Measurements from ENCODE around the gene ANP32A.
"Not testable (repeated sequence)": the region's sequence is repeated elsewhere in the genome, so short reads cannot be mapped to it uniquely, and the experiment has no call there.

Gene ANP32A

DNA sequence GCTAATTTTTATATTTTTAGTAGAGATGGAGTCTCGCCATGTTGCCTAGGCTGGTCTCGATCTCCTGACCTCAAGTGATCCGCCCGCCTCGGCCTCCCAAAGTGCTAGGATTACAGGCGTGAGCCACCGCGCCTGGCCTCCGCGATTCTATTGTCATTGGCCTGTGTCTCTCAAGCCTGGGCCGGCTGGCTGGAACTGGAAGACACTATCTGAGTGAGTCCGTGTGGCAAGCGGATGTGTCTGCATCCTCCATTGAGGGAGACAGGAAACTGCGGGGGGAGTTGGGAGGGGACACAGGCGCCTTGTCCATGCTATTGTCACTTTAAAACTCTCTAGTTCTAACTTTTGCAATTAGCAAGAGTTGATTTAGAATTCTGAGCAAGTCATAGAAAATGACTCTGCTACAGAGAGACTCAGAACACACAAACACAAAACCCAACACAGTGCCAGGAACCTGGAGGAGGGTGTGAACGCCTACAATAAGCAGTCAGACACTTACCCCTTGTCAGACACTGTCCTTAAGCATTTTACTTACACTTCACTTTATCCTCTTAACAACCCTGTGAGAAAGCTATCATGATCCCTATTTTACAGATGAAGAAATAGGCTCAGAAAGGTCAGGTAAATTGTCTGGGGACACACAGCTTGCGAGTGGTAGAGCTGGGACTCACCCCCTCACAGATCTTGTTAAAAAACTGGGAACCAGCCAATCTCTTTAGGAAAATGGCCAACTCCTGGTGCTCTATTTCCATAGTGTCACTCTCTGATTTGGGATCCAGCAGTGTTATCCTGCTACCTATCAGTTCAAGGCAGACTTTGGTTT, 38.7 kb downstream of the ANP32A start:
- no peak for DNase-seq

DNA sequence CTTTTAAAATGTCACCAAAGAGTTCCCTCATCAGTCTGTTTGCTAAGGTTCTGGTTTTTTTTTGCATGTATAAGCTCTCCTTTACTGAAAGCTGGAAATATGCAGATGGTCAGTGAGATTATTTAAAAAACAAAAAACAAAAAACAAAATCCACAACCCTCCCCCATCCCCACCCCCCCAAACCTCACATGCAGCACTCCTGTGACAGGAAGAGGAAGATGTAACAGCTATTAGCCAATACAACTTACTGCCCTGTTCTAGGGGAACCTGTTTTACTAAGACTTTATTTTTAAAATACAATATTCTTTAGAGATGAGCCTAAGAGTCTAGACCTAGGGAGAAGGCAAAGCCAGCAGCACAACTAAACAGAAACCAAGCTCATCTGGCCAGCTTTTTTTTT, 39.5 kb downstream of the ANP32A start:
- DNase-seq, result no peak

DNA sequence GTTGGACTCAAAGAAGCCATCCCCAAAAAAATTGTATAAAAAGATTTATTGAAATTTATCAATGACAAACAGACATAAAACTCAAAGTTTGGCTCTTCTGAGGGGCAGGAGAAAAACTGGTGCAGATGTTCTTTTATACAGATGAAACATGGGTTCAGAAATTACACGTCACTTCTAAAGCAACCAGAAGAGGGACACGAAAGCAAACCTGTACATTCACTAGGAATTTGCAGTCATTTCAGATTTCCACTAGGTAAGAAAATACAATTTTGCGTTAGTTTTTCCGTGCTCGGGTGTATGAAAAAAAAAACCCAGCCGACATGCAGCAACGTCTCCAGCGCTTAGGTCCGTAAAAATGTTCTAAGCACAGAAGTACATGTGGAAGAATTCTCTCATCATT, 41.8 kb downstream of the ANP32A start:
- DNase-seq, result no peak

DNA sequence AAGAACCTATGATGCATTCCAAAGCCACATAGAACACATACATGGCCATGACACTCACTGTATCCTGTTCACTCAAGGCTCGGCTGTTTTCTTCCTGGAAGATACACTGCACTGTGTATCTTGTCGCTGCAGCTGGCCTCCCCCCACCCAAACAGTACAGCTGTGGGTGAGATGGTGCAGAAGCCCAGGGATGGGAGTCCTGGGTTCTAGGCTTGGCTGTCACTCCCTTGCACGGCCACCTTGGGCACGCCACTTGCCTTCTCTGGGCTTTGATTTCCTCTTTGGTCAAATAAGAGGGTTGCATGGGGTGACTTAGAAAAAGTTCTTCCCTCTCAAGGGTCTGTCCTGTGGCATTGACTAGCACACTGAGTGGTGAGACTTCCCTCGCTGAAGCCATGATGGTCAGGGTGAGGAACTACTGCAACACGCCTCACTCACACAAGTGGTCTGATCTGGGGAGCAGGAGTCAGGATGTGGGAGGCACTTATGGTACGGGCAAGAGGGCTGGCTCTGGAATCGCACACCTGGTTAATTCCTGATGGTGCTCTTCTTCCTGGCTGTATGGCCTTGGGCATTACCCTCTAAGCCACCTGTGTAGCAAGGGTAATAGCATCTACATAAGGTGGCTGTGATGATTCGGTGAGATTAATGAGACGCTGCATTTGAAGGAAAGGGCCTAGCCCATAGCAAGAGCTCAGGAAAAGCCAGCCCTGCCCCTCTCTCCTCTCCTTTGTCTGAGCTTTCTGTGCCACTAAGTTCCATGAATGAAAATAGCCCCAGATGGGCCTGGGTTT, 44.0 kb downstream of the ANP32A start:
- no peak for DNase-seq

DNA sequence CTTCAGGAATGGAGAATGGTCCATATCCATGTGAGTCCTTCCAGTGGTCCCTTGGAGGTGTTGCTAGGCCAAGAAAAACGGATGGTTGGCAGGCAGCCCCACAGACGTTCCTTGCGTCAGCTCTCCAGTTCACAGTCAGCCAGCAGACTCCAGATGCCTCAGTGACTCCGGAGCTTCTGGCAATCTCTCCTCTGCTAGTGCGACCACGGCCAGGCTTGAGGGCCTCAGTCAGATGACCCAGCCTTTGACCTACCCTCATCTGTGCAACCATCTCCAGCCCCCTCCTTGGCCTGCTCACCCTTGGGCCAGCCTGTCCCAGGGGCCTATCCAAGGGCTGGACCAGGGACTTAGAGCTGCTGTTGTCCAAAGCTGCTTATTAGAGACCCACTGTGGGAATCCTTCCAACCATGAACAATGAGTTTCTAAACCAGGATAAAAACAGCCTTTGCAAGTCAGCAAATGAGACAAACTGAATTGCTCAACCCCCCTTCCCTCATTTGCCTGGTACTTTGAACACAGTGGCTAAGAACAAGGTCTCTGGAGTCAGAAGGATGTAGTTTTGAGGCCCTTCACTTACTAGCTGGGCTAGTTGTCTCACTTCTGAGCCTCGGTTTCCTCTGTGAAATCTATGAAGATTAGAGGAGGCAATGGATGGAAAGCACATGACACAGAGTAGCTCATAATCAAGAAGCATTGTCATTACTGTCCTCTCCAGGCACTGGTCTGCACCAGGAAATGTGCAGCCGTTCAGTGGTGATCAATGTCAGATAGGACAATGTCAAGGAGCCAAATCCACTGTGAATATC, 44.8 kb downstream of the ANP32A start:
- DNase-seq, result no peak

DNA sequence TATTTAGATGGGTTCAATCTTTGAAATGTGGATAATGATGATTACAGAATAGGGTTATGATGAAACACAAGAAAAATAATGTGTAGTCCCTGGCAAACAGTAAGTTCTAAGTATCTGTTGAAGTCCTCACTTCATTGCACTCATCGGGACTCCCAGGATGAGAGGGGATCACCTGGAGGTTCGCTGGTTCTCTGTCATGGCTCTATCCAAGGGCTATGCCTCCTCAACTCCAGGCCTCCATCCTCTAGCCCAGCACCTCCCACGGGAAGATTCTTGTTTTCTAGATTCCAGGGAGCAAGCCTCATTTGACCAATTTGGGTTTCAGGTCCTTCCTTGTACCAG, 45.5 kb downstream of the ANP32A start:
- no peak for DNase-seq

DNA sequence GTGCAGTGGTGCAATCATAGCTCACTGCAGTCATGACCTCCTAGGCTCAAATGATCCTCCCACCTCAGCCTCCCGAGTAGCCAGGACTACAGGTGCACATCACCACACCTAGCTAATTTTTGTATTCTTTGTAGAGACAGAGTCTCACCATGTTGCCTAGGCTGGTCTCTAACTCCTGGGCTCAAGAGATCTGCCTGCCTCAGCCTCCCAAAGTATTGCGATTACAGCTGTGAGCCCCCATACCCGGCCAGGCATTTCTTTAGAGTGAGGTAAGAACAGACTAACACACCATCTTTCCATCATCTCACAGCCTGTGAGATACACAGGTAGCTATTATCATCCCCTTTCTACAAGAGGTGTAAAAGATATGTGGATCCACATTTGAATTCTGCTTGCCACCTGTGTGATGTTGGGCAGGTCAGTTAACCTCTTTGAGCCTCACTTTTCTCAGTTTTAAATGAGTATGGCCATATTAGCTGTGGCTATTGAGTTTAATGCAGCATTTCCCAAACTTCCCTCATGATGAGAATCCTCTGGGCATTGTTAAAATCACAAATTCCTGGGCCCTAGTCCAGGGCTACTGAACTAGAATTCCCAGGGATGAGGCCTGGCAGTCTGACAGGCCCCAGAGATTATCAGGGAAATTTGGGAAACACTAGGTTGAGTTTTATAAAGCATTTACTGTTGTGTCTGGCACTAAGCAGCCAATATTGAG, 46.0 kb downstream of the ANP32A start:
- no peak for DNase-seq

DNA sequence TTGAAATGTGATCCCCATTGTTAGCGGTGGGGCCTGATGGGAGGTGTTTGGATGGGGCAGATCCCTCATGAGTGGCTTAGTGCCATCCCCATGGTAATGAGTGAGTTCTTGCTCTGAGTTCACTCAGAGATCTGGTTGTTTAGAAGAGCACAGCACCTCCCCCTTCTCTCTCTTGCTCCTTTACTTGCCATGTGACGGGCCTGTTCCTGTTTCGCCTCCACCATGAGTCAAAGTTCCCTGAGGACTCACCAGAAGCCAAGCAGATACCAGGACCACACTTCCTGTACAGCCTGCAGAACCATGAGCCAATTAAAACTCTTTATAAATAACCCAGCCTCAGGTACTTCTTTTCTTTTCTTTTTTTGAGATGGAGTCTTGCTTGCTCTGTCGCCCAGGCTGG, 46.6 kb downstream of the ANP32A start:
- no peak for DNase-seq

DNA sequence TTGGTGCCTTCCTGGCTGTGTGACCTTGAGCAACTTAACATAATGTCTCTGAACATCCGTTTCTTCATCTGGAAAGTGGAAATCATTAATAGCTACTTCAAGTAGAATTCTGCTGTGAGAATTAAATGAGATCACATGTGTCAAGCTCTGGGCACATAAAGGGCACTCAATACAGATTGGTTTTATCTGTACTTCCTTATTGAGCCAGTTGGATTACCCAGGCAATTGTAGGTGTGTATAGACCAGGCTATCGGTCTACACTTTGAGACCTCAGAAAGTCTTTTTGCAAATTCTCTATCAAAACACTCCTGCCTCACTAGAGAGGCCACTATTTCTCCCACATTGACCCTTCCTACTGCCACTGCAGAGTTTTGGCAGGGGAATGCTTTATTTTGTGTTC, 47.7 kb downstream of the ANP32A start:
- no peak for DNase-seq

DNA sequence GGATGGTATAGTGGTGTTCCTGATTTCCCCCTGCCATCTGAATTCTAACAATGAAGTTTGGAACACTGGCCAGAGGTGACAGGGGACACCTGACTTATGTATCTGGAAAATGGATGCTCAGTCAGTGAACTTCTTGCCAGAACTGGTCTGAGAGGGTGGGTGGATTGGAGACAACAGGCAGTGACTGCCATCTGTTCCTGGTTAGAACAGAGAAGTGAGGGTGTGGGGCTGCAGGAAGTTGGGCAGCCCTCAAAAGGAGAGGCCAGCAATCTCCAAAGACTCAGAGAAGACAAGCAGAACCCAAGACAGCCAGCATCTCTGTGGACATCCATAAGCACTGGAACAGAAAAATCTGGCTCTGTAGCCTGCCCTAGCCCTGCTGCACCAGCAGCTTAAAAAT, 50.5 kb downstream of the ANP32A start:
- no peak for DNase-seq

DNA sequence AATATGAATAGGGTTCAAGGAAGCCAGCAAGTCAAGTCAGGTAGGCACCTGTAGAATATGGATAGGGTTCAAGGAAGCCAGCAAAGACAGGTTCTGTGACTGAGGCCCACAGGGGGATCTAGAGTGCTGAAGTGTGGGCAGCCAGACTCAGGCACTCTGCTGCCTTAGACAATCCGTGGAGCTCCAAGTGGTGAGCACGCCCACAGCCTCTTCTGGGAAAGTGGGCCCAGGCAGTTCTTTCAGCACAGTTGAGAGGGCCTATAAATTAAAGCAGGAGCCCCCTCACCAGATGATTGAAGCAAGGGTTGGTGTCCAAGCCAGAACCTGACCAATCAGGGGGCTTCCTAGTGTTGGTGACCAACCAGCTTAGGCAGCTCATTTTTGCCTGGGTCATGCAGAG, 51.0 kb downstream of the ANP32A start:
- DNase-seq, result no peak

DNA sequence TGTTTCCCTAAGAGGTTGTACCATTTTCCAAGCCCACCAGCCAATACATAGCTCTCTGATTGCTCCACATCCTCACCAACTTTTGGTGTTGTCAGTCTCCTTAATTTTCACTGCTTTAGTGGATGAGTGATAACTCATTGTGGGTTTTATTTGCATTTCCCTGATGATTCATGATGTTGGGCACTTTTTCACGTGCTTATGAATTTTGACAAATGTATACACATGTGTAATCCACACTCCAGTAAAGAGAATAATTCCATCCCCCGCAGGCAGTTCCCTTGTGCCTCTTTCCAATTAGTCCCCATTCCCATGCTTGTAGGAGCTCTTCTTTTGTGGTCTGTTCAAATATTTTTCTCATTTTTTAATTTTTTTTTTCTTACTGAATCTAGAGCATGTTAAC, 52.4 kb downstream of the ANP32A start:
- DNase-seq, result no peak

DNA sequence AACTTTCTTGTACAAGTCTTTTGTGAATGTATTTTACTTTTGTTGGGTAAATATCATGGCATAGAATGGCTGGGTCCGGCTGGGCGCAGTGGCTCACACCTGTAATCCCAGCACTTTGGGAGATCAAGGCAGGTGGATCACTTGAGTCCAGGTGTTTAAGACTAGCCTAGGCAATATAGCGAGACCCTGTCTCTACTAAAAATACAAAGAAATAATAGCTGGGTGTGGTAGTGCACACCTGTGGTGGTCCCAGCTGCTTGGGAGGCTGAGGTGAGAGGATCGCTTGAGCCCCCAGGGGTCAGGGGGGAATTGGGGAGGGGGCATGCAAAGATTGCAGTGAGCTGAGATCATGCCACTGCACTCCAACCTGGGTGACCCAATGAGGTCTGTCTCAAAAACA, 52.9 kb downstream of the ANP32A start:
- no peak for DNase-seq

DNA sequence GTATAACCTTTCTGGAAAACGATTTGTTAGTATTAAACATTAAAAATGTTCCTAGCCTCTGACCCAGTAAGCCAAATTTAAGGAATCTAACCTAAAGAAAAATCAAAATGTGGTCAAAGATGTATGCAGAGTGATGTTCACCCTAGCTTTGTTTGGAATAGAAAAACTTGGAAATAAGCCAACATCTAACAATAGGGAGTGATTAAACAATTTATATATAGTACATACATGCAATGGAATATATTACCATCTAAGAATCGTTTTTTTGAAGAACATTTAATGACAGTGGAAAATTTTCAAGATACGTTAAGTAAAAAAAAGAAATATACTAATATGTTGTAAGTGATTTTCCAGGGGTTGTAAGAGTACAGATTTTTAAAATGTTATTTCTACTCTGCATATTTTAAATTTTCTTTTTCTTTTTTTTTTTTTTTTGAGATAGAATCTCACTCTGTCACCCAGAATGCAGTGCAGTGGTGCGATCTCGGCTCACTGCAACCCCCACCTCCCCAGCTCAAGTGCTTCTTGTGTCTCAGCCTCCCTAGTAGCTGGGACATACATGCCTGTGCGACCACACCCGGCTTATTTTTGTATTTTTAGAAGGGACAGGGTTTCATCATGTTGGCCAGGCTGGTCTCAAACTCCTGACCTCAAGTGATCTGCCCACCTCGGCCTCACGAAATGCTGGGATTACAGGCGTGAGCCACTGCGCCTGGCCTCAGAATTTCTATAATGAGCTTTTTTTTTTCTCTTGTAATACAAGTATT, 54.9 kb downstream of the ANP32A start:
- DNase-seq, result no peak

DNA sequence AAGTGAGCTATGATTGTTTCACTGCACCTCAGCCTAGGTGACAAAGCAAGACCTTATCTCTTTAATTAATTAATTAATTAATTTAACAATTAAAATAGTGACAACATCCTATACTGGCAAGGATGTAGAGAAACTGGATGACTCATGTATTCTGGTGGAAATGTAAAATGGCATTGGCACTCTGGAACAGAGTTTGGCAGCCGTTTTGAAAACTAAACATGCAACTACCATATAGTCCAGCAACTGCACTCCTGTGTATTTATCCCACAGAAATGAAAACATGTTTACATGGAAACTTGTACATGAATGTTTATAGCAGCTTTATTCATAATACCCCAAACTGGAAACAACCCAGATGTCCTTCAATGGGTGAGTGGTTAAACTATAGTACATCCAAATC, 56.6 kb downstream of the ANP32A start:
- no peak for DNase-seq

DNA sequence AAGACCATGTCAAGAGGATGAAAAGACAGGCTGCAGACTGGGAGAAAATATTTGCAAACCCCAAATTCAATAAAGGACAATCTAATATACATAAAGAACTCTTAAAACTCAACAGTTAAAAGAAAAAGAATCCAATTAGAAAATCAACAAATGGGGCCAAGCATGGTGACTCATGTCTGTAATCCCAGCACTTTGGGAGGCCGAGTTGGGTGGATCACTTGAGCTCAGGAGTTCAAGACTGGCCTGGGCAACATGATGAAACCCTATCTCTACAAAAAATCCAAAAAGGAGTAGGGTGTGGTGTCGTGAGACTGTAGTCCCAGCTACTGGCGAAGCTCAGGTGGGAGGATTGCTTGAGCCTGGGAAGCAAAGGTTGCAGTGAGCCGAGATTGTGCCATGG, 57.6 kb downstream of the ANP32A start:
- DNase-seq, result no peak

DNA sequence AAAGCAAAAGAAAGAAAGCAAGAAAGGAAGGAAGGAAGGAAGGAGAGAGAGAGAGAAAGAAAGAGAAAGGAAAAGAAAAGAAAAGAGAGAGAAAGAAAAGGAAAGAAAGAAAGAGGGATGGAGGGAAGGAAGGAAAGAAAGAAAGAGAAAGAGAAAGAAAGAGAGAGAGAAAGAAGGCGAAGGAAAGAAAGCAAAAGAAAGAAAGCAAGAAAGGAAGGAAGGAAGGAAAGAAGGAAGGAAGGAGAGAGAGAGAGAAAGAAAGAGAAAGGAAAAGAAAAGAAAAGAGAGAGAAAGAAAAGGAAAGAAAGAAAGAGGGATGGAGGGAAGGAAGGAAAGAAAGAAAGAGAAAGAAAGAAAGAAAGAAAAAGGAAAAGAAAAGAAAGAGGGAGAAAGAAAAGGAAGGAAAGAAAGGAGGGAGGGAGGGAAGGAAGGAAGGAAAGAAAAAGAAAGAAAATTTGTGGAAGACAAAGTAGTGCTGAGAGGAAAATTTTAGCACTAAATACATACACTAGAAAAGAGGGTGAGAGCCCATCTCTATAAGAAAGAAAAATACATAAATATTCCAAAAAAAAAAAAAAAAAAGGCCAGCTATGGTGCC, 60.6 kb downstream of the ANP32A start:
- DNase-seq, result not testable (repeated sequence)

DNA sequence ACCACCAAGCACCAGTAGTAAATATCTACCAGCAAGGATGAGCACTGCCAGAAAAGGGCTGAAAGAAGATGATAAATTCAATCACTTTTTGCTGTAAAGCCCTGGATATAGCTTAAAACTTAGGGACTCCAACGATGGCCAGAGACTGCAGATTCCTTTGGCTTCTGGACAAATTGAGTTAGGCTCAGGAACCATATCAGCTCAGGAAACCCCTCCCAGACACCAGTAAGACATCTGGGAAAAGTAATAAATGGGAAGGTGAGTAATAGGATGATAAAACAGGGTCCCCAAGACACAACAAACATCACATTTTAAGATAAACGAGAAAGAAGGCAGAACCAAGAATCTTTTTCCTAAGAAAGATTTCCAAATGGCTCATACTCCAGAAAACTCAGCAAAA, 65.0 kb downstream of the ANP32A start:
- no peak for DNase-seq

DNA sequence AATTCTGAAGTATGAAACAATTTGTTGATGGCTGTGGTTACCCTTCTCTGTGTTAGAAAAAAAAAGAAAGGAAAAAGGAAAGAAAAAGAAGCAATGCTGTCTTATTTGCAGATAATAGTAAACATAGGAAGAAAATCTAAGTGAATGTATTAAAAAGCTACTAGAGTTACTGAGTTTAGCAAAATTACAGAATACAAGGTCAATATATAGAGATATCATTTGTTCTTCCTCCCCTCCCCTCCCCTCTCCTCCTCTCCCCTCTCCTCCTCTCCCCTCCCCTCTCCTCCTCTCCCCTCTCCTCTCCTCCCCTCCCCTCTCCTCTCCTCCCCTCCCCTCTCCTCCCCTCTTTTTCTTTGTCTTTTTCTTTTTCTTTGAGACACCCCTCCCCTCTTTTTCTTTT, 69.1 kb downstream of the ANP32A start:
- no peak for DNase-seq

DNA sequence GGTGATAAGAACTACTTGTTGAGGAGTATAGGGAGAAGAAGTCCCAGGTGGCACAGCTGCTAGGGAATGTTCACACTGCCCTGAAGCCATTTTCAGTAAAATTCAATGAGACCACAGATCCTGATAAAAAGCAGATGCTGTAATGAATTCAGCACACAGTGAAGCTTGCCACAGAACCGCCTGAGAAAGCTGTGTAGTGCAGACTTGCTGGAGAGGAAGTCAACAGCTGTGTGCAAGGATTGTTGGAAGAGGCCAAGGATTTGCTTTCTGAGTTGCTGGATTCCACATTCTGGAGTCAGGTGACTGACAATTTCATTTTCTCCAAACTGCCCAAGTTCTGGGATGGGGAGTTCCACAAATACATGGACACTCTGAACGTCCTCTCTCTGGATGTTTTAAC, 70.9 kb downstream of the ANP32A start:
- no peak for DNase-seq

DNA sequence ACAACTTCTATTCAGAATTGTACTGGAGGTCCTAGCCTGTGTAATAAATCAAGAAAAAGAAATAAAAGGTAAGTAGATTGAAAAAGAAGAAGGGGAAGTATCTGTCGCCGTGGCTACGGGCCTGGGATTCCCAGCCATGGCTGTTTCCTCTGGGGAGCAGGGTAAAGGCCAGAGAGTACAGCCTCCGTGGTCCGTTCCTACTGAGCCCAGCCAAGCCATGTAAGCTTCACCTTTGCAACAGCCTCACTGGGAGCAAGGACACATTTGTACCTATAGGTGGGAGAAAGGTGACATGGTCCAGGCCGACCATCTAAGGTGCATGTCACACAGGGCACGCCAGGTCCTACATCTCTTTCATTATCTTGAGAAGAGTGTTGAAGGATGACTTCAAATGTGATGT, 71.3 kb downstream of the ANP32A start:
- DNase-seq, result no peak

DNA sequence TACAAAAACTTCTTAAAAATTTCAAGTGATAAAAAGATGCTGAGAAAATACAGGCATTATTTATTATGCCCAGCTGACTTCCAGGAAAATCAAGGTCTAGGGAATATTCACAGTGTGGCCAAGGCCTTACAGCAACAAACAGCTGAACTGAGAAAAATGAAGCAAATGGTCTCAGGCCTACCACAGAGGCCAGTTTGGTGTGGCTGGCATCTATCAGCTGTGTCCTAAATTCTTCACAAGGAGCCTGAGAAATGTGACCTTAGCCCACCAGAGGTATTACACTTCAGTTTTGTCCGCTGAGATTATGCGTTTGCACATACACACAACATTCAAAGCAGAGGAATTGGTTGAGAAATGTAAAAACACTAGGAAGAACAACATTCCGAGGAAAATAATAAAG, 77.4 kb downstream of the ANP32A start:
- DNase-seq, result no peak

Data from MV-4-11 (cell line).